SK-N-SH treated with all-trans-retinoic acid at 6 μM for 48 hours (cell line): ENCODE measurements around the gene PPIP5K2.

Experiments used
- ARNTL ChIP-seq: fragments of 450-650 bp; formaldehyde crosslinking; IDR thresholded peaks from 2 replicates; pipeline ENCODE4 v1.5.0; 2020; ENCODE audit warnings: low read depth, mild to moderate bottlenecking, moderate library complexity, borderline replicate concordance
- BACH2 ChIP-seq: fragments of 250-450 bp; sonication (Bioruptor Pico); IDR thresholded peaks from 2 replicates; pipeline ENCODE4 v1.9.0; 2021; ENCODE audit warnings: mild to moderate bottlenecking, borderline replicate concordance
- GLIS3 ChIP-seq: fragments of 250-450 bp; sonication (Bioruptor Pico); IDR thresholded peaks from 2 replicates; pipeline ENCODE4 v1.5.0; 2020; ENCODE audit warnings: mild to moderate bottlenecking, moderate library complexity
- ISL1 ChIP-seq: fragments of 250-450 bp; sonication (Bioruptor Pico); IDR thresholded peaks from 2 replicates; pipeline ENCODE4 v2.1.2; 2022; ENCODE audit warnings: mild to moderate bottlenecking, moderate library complexity
- PPARA ChIP-seq: fragments of 250-450 bp; sonication (Bioruptor Pico); IDR thresholded peaks from 2 replicates; pipeline ENCODE4 v1.5.0; 2020; ENCODE audit warnings: mild to moderate bottlenecking, borderline replicate concordance
- TSHZ2 ChIP-seq: fragments of 250-450 bp; sonication (Bioruptor Pico); IDR thresholded peaks from 2 replicates; pipeline ENCODE4 v1.5.0; 2020; ENCODE audit warnings: mild to moderate bottlenecking, moderate library complexity
- ZC3H10 ChIP-seq: fragments of 250-450 bp; sonication (Bioruptor Pico); IDR thresholded peaks from 2 replicates; pipeline ENCODE4 v1.5.1; 2021; ENCODE audit warnings: mild to moderate bottlenecking, moderate library complexity
- ZFP3 ChIP-seq: fragments of 250-450 bp; sonication (Bioruptor Pico); IDR thresholded peaks from 2 replicates; pipeline ENCODE4 v1.5.0; 2020; ENCODE audit warnings: mild to moderate bottlenecking, moderate library complexity
- ZNF70 ChIP-seq: fragments of 450-650 bp; formaldehyde crosslinking; IDR thresholded peaks from 2 replicates; pipeline ENCODE4 v1.5.0; 2020; ENCODE audit warnings: mild to moderate bottlenecking, moderate library complexity
- ZNF8 ChIP-seq: fragments of 450-650 bp; formaldehyde crosslinking; IDR thresholded peaks from 2 replicates; pipeline ENCODE4 v1.5.0; 2020; ENCODE audit warnings: mild to moderate bottlenecking, moderate library complexity
- TF ChIP-seq, protein P1 (sequence below): fragments of 250-450 bp; sonication (Bioruptor Pico); IDR thresholded peaks from 2 replicates; pipeline ENCODE4 v1.5.1; 2020; ENCODE audit warnings: low read depth, mild to moderate bottlenecking, moderate library complexity
- TF ChIP-seq, protein P2 (sequence below): fragments of 250-450 bp; sonication (Bioruptor Pico); IDR thresholded peaks from 2 replicates; pipeline ENCODE4 v1.8.0; 2020; ENCODE audit warnings: mild to moderate bottlenecking, moderate library complexity, borderline replicate concordance

GRCh38 chr5:103122242-103122641 is 2.1 kb downstream of the PPIP5K2 start:
- TF ChIP-seq PPARA (CRISPR knock-in tag) (no peak), ZC3H10 (no peak), ZNF8 (CRISPR knock-in tag) (no peak), ARNTL (CRISPR knock-in tag) (no peak), ZNF70 (no peak), ISL1 (CRISPR knock-in tag) (no peak), GLIS3 (no peak), ZFP3 (CRISPR knock-in tag) (no peak), TSHZ2 (CRISPR knock-in tag) (no peak), BACH2 (CRISPR knock-in tag) (no peak)
- TF ChIP-seq, protein P1, sequence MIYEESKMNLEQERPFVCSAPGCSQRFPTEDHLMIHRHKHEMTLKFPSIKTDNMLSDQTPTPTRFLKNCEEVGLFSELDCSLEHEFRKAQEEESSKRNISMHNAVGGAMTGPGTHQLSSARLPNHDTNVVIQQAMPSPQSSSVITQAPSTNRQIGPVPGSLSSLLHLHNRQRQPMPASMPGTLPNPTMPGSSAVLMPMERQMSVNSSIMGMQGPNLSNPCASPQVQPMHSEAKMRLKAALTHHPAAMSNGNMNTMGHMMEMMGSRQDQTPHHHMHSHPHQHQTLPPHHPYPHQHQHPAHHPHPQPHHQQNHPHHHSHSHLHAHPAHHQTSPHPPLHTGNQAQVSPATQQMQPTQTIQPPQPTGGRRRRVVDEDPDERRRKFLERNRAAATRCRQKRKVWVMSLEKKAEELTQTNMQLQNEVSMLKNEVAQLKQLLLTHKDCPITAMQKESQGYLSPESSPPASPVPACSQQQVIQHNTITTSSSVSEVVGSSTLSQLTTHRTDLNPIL (CRISPR knock-in tag): no peak
- TF ChIP-seq, protein P2, sequence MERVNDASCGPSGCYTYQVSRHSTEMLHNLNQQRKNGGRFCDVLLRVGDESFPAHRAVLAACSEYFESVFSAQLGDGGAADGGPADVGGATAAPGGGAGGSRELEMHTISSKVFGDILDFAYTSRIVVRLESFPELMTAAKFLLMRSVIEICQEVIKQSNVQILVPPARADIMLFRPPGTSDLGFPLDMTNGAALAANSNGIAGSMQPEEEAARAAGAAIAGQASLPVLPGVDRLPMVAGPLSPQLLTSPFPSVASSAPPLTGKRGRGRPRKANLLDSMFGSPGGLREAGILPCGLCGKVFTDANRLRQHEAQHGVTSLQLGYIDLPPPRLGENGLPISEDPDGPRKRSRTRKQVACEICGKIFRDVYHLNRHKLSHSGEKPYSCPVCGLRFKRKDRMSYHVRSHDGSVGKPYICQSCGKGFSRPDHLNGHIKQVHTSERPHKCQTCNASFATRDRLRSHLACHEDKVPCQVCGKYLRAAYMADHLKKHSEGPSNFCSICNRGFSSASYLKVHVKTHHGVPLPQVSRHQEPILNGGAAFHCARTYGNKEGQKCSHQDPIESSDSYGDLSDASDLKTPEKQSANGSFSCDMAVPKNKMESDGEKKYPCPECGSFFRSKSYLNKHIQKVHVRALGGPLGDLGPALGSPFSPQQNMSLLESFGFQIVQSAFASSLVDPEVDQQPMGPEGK (CRISPR knock-in tag): no peak
